ENCODE data around the gene PEMT. TPM values are rescaled to one million over a fixed set of nuclear protein-coding genes. Genes with fewer than 3 reads are reported as not detected.

Gene PEMT
- total RNA-seq, 1 donor from 2014 or later = 24.0 TPM

- Mint-ChIP-seq H3K4me1 (ENCODE audit: low read depth, unreplicated experiment) (peaks cover 10% of the 10 kb centered on the region), H3K4me3 (ENCODE audit: unreplicated experiment) (no peak overlapping the region), H3K27ac (ENCODE audit: unreplicated experiment) (no peak overlapping the region), H3K27me3 (ENCODE audit: unreplicated experiment) (peaks cover under 1% of the 10 kb centered on the region), H3K36me3 (ENCODE audit: unreplicated experiment) (no peaks in the 10 kb centered on the region), H3K9me3 (ENCODE audit: unreplicated experiment) (peaks cover 2% of the 10 kb centered on the region)
- TF ChIP-seq CTCF (IDR thresholded peaks at IDR 0.05; ENCODE audit: partially characterized antibody, unreplicated experiment) = no peak
- DNase-seq = no peak
These were observed 45.5 kb downstream of the PEMT start for GRCh38 chr17:17545984-17546383.

DNA sequence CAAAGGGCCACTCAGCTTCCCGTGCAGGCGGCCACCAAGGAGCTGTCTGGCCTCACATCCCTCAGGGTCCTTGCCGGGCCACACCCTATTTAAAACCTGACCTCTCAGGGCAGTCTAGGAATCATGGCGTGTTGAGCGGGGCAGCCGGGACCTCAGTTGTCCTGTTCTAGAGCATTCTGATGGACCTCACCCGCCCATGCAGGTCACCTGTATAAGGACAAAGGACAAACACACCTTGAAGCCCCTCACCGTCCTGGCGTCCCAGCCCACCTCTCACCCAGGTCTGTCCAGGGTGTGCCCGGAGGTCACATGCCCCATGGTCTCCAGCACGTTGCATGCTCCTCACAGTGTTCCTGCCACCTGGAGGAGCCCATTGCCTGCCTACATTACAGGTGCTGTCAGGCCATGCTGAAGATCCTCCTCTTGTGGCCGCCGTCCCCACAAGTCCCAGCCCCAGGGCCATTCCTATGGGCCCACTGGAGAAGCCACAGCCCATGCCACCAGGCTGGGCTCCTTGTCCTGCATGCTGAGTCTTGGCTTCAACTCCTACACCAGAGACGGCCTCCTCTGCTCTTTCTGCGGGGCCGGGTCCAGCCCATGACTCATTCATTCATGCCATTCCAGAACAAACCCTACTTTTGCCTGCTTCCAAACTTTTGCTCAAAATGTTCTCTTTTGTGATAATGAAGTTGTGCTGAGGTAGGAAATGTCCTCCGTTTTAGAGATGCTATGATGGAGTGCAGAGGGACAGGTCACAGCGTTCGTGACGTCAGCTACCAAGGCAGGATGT is 46.3 kb downstream of the PEMT start:
- Mint-ChIP-seq H3K27me3 (ENCODE audit: unreplicated experiment) (peaks cover 4% of the 10 kb centered on the region), H3K27ac (ENCODE audit: unreplicated experiment) (no peak overlapping the region), H3K36me3 (ENCODE audit: unreplicated experiment) (no peaks in the 10 kb centered on the region), H3K4me3 (ENCODE audit: unreplicated experiment) (no peak overlapping the region), H3K4me1 (ENCODE audit: low read depth, unreplicated experiment) (peaks cover 9% of the 10 kb centered on the region), H3K9me3 (ENCODE audit: unreplicated experiment) (peaks cover 2% of the 10 kb centered on the region)
- no peak for DNase-seq
- no peak for TF ChIP-seq CTCF (IDR thresholded peaks at IDR 0.05; ENCODE audit: partially characterized antibody, unreplicated experiment)

- Mint-ChIP-seq H3K4me3 (ENCODE audit: unreplicated experiment) (no peak overlapping the region), H3K36me3 (ENCODE audit: unreplicated experiment) (no peaks in the 10 kb centered on the region), H3K9me3 (ENCODE audit: unreplicated experiment) (peaks cover 7% of the 10 kb centered on the region), H3K27me3 (ENCODE audit: unreplicated experiment) (peaks cover 8% of the 10 kb centered on the region), H3K27ac (ENCODE audit: unreplicated experiment) (no peak overlapping the region), H3K4me1 (ENCODE audit: low read depth, unreplicated experiment) (peaks cover 7% of the 10 kb centered on the region)
- no peak for TF ChIP-seq CTCF (IDR thresholded peaks at IDR 0.05; ENCODE audit: partially characterized antibody, unreplicated experiment)
- no peak for DNase-seq
These were observed 48.4 kb downstream of the PEMT start for GRCh38 chr17:17542906-17543635.

- H3K4me1 Mint-ChIP-seq (ENCODE audit: low read depth, unreplicated experiment) = peaks cover 10% of the 10 kb centered on the region
- TF ChIP-seq CTCF (IDR thresholded peaks at IDR 0.05; ENCODE audit: partially characterized antibody, unreplicated experiment) = no peak
- DNase-seq = no peak
- H3K9me3 Mint-ChIP-seq (ENCODE audit: unreplicated experiment) = peaks cover 7% of the 10 kb centered on the region
- no peaks in the 10 kb centered on the region for H3K36me3 Mint-ChIP-seq (ENCODE audit: unreplicated experiment)
- peaks cover 8% of the 10 kb centered on the region for H3K27me3 Mint-ChIP-seq (ENCODE audit: unreplicated experiment)
- H3K4me3 Mint-ChIP-seq (ENCODE audit: unreplicated experiment) = no peak overlapping the region
- H3K27ac Mint-ChIP-seq (ENCODE audit: unreplicated experiment) = no peak overlapping the region
These were observed 49.9 kb downstream of the PEMT start for GRCh38 chr17:17541640-17542001.

All from glutamatergic neuron (in vitro differentiated cells).